ENCODE results near the gene PPP1R2. TPM values are rescaled to one million over a fixed set of nuclear protein-coding genes. Genes with fewer than 3 reads are reported as not detected.
"Not testable (repeated sequence)": the region's sequence is repeated elsewhere in the genome, so short reads cannot be mapped to it uniquely, and the experiment has no call there.

Gene PPP1R2
- total and polyA plus RNA-seq, 4 donors, result 31.3 to 55.4 (median 51.5) TPM

GRCh38 chr3:195522254-195523023 is 20.7 kb downstream of the PPP1R2 start:
- Histone ChIP-seq H3K36me3 (ENCODE audit: control insufficient read depth in 1 of 2, insufficient read depth in 2 of 2, low read length in 1 of 2) (no peaks in the 10 kb centered on the region), H3K27me3 (ENCODE audit: control insufficient read depth in 1 of 2, insufficient read depth in 2 of 2, low read length in 1 of 2) (no peaks in the 10 kb centered on the region), H3K27ac (ENCODE audit: low read depth in 1 of 2, low read length in 2 of 2) (no peak overlapping the region), H3K9me3 (ENCODE audit: control insufficient read depth, low read length) (no peaks in the 10 kb centered on the region), H3K4me1 (ENCODE audit: control insufficient read depth in 1 of 2, insufficient read depth in 2 of 2, low read length in 2 of 2) (no peaks in the 10 kb centered on the region), H3K4me3 (ENCODE audit: low read length in 2 of 2) (no peak overlapping the region)
- 63 to 64% methylated on average over 6 of the region's 6 CpGs for WGBS, 2 donors
- no peak for DNase-seq
- intact Hi-C loops (cut with DNase I), result loop anchor here (1.0 to 10.0 kb wide), 4 partner anchors 251 to 848 kb away; partner anchors contain the start of genes XXYLT1 (in 2 of the 2) and LSG1 (in 1 of the 2)
- no peak for ATAC-seq (ENCODE audit: low FRiP score)

GRCh38 chr3:195517030-195517429 is 26.1 kb downstream of the PPP1R2 start:
- WGBS, 2 donors, result 88 to 95% methylated on average over 1 of the region's 1 CpG
- Histone ChIP-seq H3K4me1 (ENCODE audit: control insufficient read depth in 1 of 2, insufficient read depth in 2 of 2, low read length in 2 of 2) (no peaks in the 10 kb centered on the region), H3K4me3 (ENCODE audit: low read length in 2 of 2) (no peak overlapping the region), H3K36me3 (ENCODE audit: control insufficient read depth in 1 of 2, insufficient read depth in 2 of 2, low read length in 1 of 2) (peaks cover 0 to 3% of the 10 kb centered on the region in 2 donors), H3K27ac (ENCODE audit: low read depth in 1 of 2, low read length in 2 of 2) (no peak overlapping the region), H3K27me3 (ENCODE audit: control insufficient read depth in 1 of 2, insufficient read depth in 2 of 2, low read length in 1 of 2) (no peaks in the 10 kb centered on the region), H3K9me3 (ENCODE audit: control insufficient read depth, low read length) (no peaks in the 10 kb centered on the region)
- DNase-seq (no peak), ATAC-seq (ENCODE audit: low FRiP score) (no peak)
- intact Hi-C loops (cut with DNase I), result loop anchor here in 1 of 2 donors (5.0 kb wide), 1 partner anchor 70 kb away; no protein-coding TSS in a partner anchor

- not testable (repeated sequence) for H3K4me1 ChIP-seq (ENCODE audit: control insufficient read depth in 1 of 2, insufficient read depth in 2 of 2, low read length in 2 of 2); H3K27ac ChIP-seq (ENCODE audit: low read depth in 1 of 2, low read length in 2 of 2); H3K4me3 ChIP-seq (ENCODE audit: low read length in 2 of 2); ATAC-seq (ENCODE audit: low FRiP score); H3K9me3 ChIP-seq (ENCODE audit: control insufficient read depth, low read length); H3K36me3 ChIP-seq (ENCODE audit: control insufficient read depth in 1 of 2, insufficient read depth in 2 of 2, low read length in 1 of 2); H3K27me3 ChIP-seq (ENCODE audit: control insufficient read depth in 1 of 2, insufficient read depth in 2 of 2, low read length in 1 of 2); DNase-seq
- 92 to 94% methylated on average over 1 of the region's 1 CpG for WGBS, 2 donors
- intact Hi-C loops (cut with DNase I), result loop anchor here in 1 of 2 donors (5.0 kb wide), 1 partner anchor 67 kb away; no protein-coding TSS in a partner anchor
These were observed 28.4 kb downstream of the PPP1R2 start for GRCh38 chr3:195514610-195515235.

GRCh38 chr3:195512798-195513345 is 30.3 kb downstream of the PPP1R2 start:
- Histone ChIP-seq H3K27me3 (ENCODE audit: control insufficient read depth in 1 of 2, insufficient read depth in 2 of 2, low read length in 1 of 2) (no peaks in the 10 kb centered on the region), H3K36me3 (ENCODE audit: control insufficient read depth in 1 of 2, insufficient read depth in 2 of 2, low read length in 1 of 2) (peaks cover 0 to 3% of the 10 kb centered on the region in 2 donors), H3K4me1 (ENCODE audit: control insufficient read depth in 1 of 2, insufficient read depth in 2 of 2, low read length in 2 of 2) (no peaks in the 10 kb centered on the region), H3K27ac (ENCODE audit: low read depth in 1 of 2, low read length in 2 of 2) (no peak overlapping the region), H3K4me3 (ENCODE audit: low read length in 2 of 2) (no peak overlapping the region), H3K9me3 (ENCODE audit: control insufficient read depth, low read length) (no peaks in the 10 kb centered on the region)
- intact Hi-C loops (cut with DNase I), result no loop called here
- ATAC-seq (ENCODE audit: low FRiP score), result no peak
- DNase-seq, result no peak
- 82 to 89% methylated on average over 7 of the region's 7 CpGs for WGBS, 2 donors

GRCh38 chr3:195511136-195511535 is 32.0 kb downstream of the PPP1R2 start:
- Histone ChIP-seq H3K27ac (ENCODE audit: low read depth in 1 of 2, low read length in 2 of 2) (no peak overlapping the region), H3K9me3 (ENCODE audit: control insufficient read depth, low read length) (no peaks in the 10 kb centered on the region), H3K27me3 (ENCODE audit: control insufficient read depth in 1 of 2, insufficient read depth in 2 of 2, low read length in 1 of 2) (no peaks in the 10 kb centered on the region), H3K4me1 (ENCODE audit: control insufficient read depth in 1 of 2, insufficient read depth in 2 of 2, low read length in 2 of 2) (no peaks in the 10 kb centered on the region), H3K4me3 (ENCODE audit: low read length in 2 of 2) (no peak overlapping the region), H3K36me3 (ENCODE audit: control insufficient read depth in 1 of 2, insufficient read depth in 2 of 2, low read length in 1 of 2) (peaks cover 0 to 3% of the 10 kb centered on the region in 2 donors)
- no peak for ATAC-seq (ENCODE audit: low FRiP score)
- intact Hi-C loops (cut with DNase I), result no loop called here
- DNase-seq, result no peak
- WGBS, 2 donors, result 98 to 99% methylated on average over 6 of the region's 6 CpGs

- intact Hi-C loops (cut with DNase I), result no loop called here
- 97 to 98% methylated on average over 1 of the region's 1 CpG for WGBS, 2 donors
- Histone ChIP-seq H3K9me3 (ENCODE audit: control insufficient read depth, low read length) (no peaks in the 10 kb centered on the region), H3K27ac (ENCODE audit: low read depth in 1 of 2, low read length in 2 of 2) (no peak overlapping the region), H3K36me3 (ENCODE audit: control insufficient read depth in 1 of 2, insufficient read depth in 2 of 2, low read length in 1 of 2) (peaks cover 0 to 2% of the 10 kb centered on the region in 2 donors), H3K27me3 (ENCODE audit: control insufficient read depth in 1 of 2, insufficient read depth in 2 of 2, low read length in 1 of 2) (no peaks in the 10 kb centered on the region), H3K4me1 (ENCODE audit: control insufficient read depth in 1 of 2, insufficient read depth in 2 of 2, low read length in 2 of 2) (no peaks in the 10 kb centered on the region), H3K4me3 (ENCODE audit: low read length in 2 of 2) (no peak overlapping the region)
- DNase-seq (no peak), ATAC-seq (ENCODE audit: low FRiP score) (peak; percentile 67)
These were observed 34.9 kb downstream of the PPP1R2 start for GRCh38 chr3:195508185-195508584.

GRCh38 chr3:195475614-195476013 is 67.5 kb downstream of the PPP1R2 start:
- Histone ChIP-seq H3K9me3 (ENCODE audit: control insufficient read depth, low read length) (no peaks in the 10 kb centered on the region), H3K4me3 (ENCODE audit: low read length in 2 of 2) (no peak overlapping the region), H3K4me1 (ENCODE audit: control insufficient read depth in 1 of 2, insufficient read depth in 2 of 2, low read length in 2 of 2) (peaks cover 0 to 5% of the 10 kb centered on the region in 2 donors), H3K27ac (ENCODE audit: low read depth in 1 of 2, low read length in 2 of 2) (no peak overlapping the region), H3K27me3 (ENCODE audit: control insufficient read depth in 1 of 2, insufficient read depth in 2 of 2, low read length in 1 of 2) (no peaks in the 10 kb centered on the region), H3K36me3 (ENCODE audit: control insufficient read depth in 1 of 2, insufficient read depth in 2 of 2, low read length in 1 of 2) (no peaks in the 10 kb centered on the region)
- WGBS, 2 donors, result 89 to 93% methylated on average over 3 of the region's 3 CpGs
- ATAC-seq (ENCODE audit: low FRiP score), result no peak
- intact Hi-C loops (cut with DNase I), result no loop called here
- DNase-seq, result no peak

GRCh38 chr3:195475116-195475515 is 68.0 kb downstream of the PPP1R2 start:
- ATAC-seq (ENCODE audit: low FRiP score); H3K4me1 ChIP-seq (ENCODE audit: control insufficient read depth in 1 of 2, insufficient read depth in 2 of 2, low read length in 2 of 2); intact Hi-C loops (cut with DNase I); H3K27ac ChIP-seq (ENCODE audit: low read depth in 1 of 2, low read length in 2 of 2); DNase-seq; H3K36me3 ChIP-seq (ENCODE audit: control insufficient read depth in 1 of 2, insufficient read depth in 2 of 2, low read length in 1 of 2); H3K27me3 ChIP-seq (ENCODE audit: control insufficient read depth in 1 of 2, insufficient read depth in 2 of 2, low read length in 1 of 2); H3K9me3 ChIP-seq (ENCODE audit: control insufficient read depth, low read length); H3K4me3 ChIP-seq (ENCODE audit: low read length in 2 of 2): not testable (repeated sequence)
- 85 to 91% methylated on average over 8 of the region's 8 CpGs for WGBS, 2 donors

Measured in aorta (tissue), 5 donors.